Activated T-helper 1 cell treated with anti-CD3 and anti-CD28 coated beads, Interleukin-2, amount 50 U/mL, for 16 hours (primary cell): ENCODE measurements around the gene C20orf202.

Experiments
- DNase-seq, 2 donors: peaks; one replicate each; pipeline ENCODE4 v3.0.0-alpha.2; 2020; ENCODE audit warnings: low read depth in 1 of 2, low spot score in 1 of 2

Gene C20orf202

GRCh38 chr20:1202762-1203504 is at the start of gene C20orf202:
Gene C20orf202 (plus strand): TSS chr20:1203454. CDS start chr20:1203586, 132 bp downstream.
- DNase-seq: no peak

- DNase-seq: no peak
These were observed 49.0 kb upstream of the C20orf202 start for GRCh38 chr20:1154226-1154625.

GRCh38 chr20:1154691-1155090 is 48.6 kb upstream of the C20orf202 start:
- DNase-seq: no peak

- DNase-seq: no peak
These were observed 47.9 kb upstream of the C20orf202 start for GRCh38 chr20:1155342-1155741.

GRCh38 chr20:1160496-1160895 is 42.8 kb upstream of the C20orf202 start:
- no peak for DNase-seq

GRCh38 chr20:1160991-1161390 is 42.3 kb upstream of the C20orf202 start:
- DNase-seq: no peak

- no peak for DNase-seq
These were observed 40.1 kb upstream of the C20orf202 start for GRCh38 chr20:1163105-1163504.

- no peak for DNase-seq
These were observed 39.6 kb upstream of the C20orf202 start for GRCh38 chr20:1163653-1164052.

- no peak for DNase-seq
These were observed 38.4 kb upstream of the C20orf202 start for GRCh38 chr20:1164871-1165270.

- DNase-seq: no peak
These were observed 37.7 kb upstream of the C20orf202 start for GRCh38 chr20:1165521-1165920.

GRCh38 chr20:1165941-1166340 is 37.3 kb upstream of the C20orf202 start:
- DNase-seq: no peak

- DNase-seq: no peak
These were observed 36.1 kb upstream of the C20orf202 start for GRCh38 chr20:1166948-1167720.

GRCh38 chr20:1169224-1169623 is 34.0 kb upstream of the C20orf202 start:
- DNase-seq: no peak

GRCh38 chr20:1171461-1172093 is 31.7 kb upstream of the C20orf202 start:
- DNase-seq: no peak

GRCh38 chr20:1173698-1174097 is 29.6 kb upstream of the C20orf202 start:
- DNase-seq: no peak

GRCh38 chr20:1174787-1175186 is 28.5 kb upstream of the C20orf202 start:
- no peak for DNase-seq

GRCh38 chr20:1177680-1178079 is 25.6 kb upstream of the C20orf202 start:
- no peak for DNase-seq

GRCh38 chr20:1178103-1178502 is 25.2 kb upstream of the C20orf202 start:
- no peak for DNase-seq

GRCh38 chr20:1178623-1179022 is 24.6 kb upstream of the C20orf202 start:
- DNase-seq: no peak

- no peak for DNase-seq
These were observed 22.3 kb upstream of the C20orf202 start for GRCh38 chr20:1180949-1181348.

- DNase-seq: no peak
These were observed 21.1 kb upstream of the C20orf202 start for GRCh38 chr20:1182106-1182505.

GRCh38 chr20:1183153-1183552 is 20.1 kb upstream of the C20orf202 start:
- no peak for DNase-seq
